Glomerular endothelial cell (primary cell): ENCODE results near the gene ARHGAP18. TPM values are rescaled to one million over a fixed set of nuclear protein-coding genes. Genes with fewer than 3 reads are reported as not detected.

ENCODE experiments used
- DNase-seq: peaks from one replicate; pipeline ENCODE4 v3.0.0-alpha.2; 2011; ENCODE audit warnings: low read depth, low spot score; ENCODE audit errors: extremely low read depth
- total RNA-seq: library from RNA; depleted of rRNA; stranded (reverse); fragments of >200 nt; gene quantifications from 2 replicates; pipeline ENCODE4 v1.2.3, GENCODE V29; 2015

The ARHGAP18 gene
- total RNA-seq, result 46.6 TPM in 2 replicates

DNA sequence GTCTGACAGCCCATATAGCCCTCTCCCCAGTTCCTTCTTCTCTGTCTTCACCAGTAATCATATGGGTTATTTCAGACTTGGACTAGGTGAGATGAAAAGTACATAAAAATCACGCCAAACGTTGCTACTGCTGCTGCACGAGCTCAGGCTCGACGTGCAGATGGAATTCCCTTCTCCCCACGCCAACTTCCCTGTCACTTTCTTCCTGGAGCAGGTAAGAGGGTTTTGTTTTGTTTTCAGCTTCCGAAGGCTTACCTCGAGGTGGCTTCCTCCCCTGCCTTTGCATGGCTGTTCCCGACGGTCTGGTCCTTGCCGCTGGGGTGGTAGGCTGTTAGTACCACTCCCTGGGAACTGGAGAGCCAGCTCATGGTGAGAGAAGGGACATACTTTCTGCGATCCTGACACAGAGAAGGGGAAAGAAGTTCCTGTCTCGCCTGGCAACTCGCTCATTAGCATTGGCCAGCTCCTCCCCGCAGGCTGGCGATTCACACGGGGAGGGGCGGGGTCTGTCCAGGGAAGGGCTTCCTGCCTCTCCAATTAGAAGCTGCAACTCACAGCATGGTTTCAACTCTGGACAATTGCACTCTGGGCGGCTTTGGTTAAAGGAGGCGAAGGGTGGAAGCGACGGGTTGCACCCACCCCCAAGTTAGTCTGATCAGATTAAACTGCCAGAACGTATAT lies at the start of gene ARHGAP18:
ARHGAP18 (minus strand) TSS at position 409 of the 681 bp plus-strand sequence; CDS start at position 368, 41 bp downstream.
- DNase-seq, result peak; percentile 60

DNA sequence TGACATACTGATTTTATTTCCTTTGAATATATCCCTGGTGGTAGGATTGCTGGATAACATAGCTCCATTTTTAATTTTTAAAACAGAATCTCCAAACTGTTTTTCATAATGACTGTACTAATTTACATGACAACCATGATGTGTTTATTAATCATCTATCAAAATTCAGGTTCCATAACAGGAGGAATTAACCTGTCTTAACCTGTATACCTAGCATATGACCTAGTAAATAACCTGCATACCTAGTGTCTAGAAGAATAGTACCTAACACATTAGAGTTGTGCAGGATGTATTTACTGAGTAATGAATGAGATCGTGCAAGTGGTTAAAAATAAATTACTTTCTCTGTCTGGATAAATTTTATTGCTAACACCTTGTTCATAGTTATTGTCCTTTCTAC lies 45.8 kb upstream of the ARHGAP18 start:
- DNase-seq, result no peak

DNA sequence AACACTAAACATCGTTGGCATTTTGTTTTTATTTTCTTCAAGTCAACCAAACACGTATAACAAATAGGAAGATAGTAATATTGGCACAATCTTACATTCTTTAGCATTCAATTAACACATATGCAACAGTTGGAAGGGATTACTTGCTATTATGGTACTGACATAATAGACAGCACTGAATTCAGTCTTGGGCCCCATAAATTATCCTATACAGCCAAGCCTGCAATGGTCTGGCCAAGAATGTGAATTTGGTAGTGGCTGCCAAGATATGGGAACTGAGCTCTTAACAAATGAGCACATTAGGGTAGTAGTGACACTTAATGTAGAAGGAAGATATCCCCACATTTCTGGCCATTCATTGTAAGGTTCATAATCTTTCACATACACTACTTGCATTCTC lies 44.8 kb upstream of the ARHGAP18 start:
- no peak for DNase-seq

DNA sequence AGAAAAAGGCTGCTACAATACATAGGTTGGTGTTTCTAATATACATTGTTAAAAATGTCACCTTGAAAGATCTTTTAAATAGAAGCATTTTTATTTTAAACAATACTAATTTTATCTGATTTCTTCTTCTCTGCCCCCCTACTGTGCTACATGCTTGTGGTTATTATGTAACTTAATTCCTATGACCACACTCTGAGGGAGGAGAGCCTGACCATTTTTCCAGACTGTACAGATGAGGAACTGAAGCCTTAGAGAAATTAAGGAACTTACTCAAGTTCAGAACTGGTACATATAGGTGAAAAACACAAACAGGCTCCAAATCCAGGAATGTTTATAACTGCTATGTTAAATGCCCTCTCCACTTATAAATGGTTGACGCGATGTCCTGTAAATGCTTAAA lies 43.4 kb upstream of the ARHGAP18 start:
- DNase-seq, result no peak

- DNase-seq, result no peak
These were observed 41.4 kb upstream of the ARHGAP18 start for GRCh38 chr6:129751384-129751783.

DNA sequence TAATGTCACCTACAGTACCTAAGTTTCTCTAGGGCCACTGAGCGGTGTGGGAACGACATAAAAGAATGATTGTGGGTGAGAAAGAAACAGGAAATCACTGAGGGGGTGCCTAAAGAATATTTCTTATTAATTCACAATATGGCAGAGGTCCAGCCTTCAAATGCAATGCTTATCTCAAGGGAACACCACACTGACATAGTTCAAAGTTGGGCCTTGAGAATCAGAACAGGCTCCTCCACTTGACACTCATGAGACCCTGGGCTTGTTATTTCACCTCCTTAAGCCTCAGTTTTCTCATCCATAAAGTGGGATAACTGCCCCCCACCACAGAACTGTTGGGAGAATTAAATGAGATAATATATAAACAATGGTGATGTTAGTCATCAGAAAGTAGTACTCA lies 40.4 kb upstream of the ARHGAP18 start:
- DNase-seq, result no peak

GRCh38 chr6:129749749-129750120 lies 39.8 kb upstream of the ARHGAP18 start:
- DNase-seq, result no peak

DNA sequence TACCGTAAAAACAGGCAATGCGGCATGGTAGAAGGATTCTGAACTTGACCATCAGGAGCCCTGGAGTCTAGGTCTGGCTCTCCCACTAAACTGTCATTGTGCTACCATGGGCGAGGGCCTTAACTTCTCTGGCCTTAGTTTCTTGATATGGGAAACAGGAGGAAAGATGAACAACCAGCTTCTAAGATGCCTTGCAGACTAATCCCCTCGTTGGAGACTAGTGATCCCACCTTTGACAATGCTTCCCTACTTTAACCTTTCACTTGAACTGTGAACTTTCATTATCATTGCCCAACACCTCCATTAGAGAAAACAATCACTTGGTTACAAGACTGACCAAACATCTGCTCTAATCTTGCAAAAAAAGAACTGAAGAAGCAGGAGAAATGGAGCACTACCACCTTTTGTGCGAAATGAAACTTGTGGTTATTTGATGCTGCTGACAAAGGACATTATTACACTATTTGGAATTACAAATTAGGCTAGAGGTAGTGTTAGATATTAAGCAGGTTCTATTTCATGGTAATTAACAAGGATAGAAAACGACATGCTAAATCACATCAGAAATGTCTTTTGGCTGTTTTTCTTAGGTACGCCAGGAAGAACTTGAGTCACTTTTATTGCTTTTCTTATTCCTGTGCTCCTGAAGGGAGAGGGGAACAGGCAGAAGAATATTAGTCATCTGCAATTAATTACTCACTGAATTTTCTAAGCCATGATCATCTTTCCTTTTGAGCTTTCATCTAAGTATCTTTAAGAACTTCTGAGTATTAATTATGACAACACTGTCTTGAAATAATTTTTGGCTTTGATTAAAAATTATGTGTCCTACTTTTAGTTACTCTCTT lies 39.1 kb upstream of the ARHGAP18 start:
- no peak for DNase-seq

DNA sequence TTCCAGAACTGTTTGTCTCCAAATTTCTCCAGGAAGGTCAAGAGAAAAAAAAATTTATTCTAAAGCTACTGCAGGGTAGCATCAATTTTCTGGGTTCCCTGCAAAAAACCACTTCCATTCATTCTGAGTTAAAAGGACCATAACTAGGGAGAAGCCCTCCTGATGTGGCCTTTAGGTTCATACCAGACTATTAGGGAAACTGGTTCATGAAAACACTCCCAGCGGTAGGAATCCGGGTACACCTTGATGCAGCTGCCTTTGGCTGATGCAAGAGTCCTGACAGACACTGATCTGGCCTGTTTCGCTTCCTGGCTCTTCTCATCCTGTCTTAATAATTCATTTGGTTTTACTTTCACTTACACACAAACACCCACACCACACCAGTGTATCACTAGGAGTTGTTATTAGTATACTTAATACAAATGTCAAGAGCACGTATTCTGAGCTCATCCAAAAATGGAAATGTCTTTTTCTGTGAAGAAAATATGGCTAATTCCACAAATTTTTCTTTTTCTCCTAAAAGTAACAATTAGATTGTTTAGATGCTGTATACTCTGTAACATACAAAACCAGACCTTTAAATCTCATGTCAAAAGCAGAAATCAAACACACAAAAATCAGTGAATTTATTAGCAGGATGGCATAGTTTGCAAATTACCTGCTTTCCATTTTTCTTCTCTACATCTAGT lies 38.4 kb upstream of the ARHGAP18 start:
- DNase-seq, result no peak

DNA sequence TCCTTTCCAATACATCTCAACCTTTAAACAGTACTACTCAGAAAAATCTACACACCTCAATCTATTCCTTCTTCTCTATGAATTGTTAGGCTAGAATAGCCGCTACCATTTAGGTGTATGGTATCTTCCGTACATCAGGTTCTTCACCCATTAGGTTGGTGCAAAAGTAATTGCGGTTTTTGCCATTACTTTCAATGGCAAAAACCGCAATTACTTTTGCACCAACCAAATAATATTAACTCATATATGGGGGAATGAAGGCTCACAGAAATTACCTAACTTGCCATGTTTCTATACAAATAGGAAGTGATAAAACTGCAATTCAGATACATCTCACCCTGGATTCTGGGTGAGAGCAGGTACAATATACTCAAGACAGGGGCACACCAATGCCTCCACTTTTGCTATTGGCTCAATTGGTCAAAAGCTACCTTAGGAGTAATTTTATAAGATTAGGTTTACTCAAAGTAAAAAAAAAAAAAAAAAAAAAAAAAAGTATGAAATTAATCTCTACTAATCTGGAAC lies 37.7 kb upstream of the ARHGAP18 start:
- DNase-seq, result no peak

- DNase-seq, result no peak
These were observed 34.9 kb upstream of the ARHGAP18 start for GRCh38 chr6:129744880-129745237.

DNA sequence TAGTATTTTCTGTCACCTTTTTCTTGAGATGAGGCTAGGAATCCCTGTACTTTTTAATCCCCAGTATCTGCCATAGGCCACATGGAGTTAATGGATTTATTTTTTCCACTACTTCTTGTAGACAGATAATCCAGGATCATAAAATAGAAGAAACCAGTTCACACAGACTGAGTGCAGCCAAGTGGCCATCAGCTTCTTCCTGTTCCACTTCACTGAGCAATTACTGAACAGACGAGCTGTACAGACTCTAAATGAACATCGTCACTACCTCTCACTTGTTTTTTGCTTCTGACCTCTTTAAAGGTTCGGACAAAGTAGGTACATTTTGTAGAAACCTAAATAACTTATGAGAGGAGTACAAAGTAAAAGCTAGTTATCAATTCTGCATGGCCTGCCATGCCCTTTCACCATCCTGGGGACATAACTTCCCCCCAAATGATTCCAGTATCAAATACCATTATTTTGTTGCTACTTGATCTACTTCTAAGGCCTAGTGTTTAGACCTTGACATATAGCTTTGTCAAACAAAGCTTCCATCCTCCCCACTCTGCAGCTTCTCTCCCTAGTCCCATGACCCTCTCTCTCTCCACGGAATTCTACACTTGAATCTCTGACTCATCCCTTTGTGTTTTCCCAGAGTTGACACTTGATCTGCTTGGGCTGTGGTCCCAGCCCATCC lies 34.4 kb upstream of the ARHGAP18 start:
- no peak for DNase-seq

DNA sequence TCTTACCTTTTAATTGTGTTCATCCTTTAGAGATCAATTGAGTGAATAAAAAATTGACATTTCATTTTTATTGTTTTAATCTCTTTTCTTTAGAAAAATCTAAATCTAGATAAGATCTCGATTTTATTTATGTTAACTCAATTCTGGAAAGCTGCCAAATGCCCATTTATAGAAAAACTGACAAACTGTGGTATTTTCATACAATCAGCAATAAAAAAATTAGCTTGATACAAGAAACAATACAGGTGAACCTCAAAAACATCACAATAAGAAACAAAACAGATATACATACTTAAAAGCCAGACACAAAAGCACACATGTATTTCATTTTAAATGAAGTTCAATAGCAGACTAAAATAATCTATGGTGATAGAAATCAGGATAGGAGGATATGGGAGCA lies 30.0 kb upstream of the ARHGAP18 start:
- DNase-seq, result no peak

DNA sequence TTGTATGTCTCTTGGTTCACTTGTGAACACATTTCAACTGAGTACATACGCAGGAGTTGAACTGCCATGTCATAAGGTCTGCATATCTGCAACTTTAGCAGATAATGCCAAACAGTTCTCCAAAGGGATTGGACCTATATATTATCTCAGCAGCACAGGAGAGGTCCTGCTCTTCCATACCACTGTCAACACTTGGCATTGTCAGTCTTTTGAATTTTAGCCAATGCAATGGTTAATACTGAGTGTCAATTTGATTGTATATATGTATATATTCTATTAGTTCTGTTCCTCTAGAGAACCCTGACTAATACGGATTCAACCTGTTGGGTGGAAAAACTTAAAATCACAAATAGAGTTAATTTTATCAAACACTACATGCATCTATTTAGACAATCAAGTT lies 26.1 kb upstream of the ARHGAP18 start:
- DNase-seq, result no peak

DNA sequence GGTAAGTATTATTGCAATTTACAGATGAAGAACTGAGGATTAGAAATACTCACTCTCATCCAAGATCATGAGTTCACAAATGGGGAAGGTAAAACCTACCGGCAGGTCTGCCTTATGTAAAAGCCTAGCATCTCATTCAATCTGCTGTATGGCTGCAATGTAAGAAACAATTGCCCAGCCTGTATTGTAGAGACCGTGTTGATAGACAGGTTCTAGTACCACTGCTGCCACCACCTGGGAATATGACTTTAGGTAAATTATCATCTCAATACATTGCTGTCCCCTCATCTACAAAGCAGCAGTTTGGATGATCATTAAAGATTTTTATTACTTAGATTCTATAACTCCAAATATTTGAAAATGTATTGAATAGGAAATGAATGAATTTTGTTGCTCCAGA lies 23.3 kb upstream of the ARHGAP18 start:
- no peak for DNase-seq

- no peak for DNase-seq
These were observed 22.6 kb upstream of the ARHGAP18 start for GRCh38 chr6:129732542-129732941.

DNA sequence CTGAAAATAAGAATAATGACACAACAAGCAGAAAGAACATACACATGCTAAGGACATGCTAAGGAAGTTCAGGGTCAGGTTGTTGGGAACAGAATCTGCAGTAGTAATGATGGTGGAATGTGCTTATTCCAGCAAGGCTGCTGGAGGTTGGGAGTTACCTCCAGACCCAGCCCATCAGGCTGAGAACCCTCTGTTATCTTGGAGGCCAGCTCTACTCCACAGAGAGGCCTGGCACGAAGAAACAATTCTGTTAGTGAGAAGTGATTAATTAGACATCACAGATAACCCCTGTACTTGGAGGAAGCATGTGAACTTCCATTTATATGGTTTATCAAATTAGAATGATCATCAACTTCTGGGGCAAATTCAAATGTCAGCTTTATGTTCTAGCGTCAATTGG lies 22.1 kb upstream of the ARHGAP18 start:
- no peak for DNase-seq

GRCh38 chr6:129731428-129731827 lies 21.5 kb upstream of the ARHGAP18 start:
- DNase-seq, result no peak

GRCh38 chr6:129730477-129731165 lies 20.6 kb upstream of the ARHGAP18 start:
- DNase-seq, result no peak

DNA sequence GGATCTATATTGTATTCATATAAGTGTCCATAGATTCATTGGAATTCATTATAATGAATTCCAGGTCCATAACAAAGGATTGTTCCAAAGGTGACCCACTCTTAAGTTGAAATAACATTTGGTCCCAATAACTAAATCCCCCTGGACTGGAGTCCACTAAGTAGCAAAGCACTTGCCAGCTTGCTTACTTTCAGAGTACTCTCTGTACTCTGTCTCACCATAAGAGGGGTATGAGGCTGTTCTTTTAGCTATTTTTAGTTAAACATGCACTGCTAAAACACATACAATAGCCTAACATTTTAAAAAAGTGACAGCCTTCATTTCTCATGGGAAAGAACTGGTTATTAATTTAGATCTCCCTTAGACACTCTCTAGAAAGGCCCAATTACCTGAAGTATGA lies 16.7 kb upstream of the ARHGAP18 start:
- DNase-seq, result no peak
